Liver (tissue), 9 donors: ENCODE results near the gene MBNL3. TPM values are rescaled to one million over a fixed set of nuclear protein-coding genes. Genes with fewer than 3 reads are reported as not detected.

ENCODE experiments used
- DNase-seq: peaks from one replicate; pipeline ENCODE4 v3.0.0-alpha.2; 2017; ENCODE audit warnings: low spot score
- H3K27ac ChIP-seq, 2 donors: one replicate each; pipeline ENCODE4 v1.7.0; 2013; ENCODE audit warnings: inconsistent platforms in 2 of 2, low read length in 2 of 2, control low read depth in 1 of 2, low read depth in 1 of 2, mild to moderate bottlenecking in 1 of 2
- H3K27me3 ChIP-seq, 4 donors: one replicate each; pipeline versions ENCODE4 v1.6.1 to v1.7.0; 2013; ENCODE audit warnings: low read length in 3 of 4, inconsistent platforms in 1 of 4, mild to moderate bottlenecking in 1 of 4, moderate library complexity in 1 of 4; ENCODE audit not compliant: control insufficient read depth in 4 of 4, insufficient read depth in 4 of 4
- H3K36me3 ChIP-seq, 4 donors: one replicate each; pipeline versions ENCODE4 v1.6.1 to v1.7.0; 2013; ENCODE audit warnings: low read length in 3 of 4, mild to moderate bottlenecking in 3 of 4, low read depth in 1 of 4, moderate library complexity in 1 of 4; ENCODE audit not compliant: control insufficient read depth in 4 of 4, insufficient read depth in 3 of 4
- H3K4me1 ChIP-seq, 4 donors: one replicate each; pipeline versions ENCODE4 v1.6.1 to v1.7.0; 2013; ENCODE audit warnings: low read length in 3 of 4, mild to moderate bottlenecking in 3 of 4, moderate library complexity in 1 of 4; ENCODE audit not compliant: control insufficient read depth in 4 of 4, insufficient read depth in 4 of 4
- H3K4me3 ChIP-seq, 3 donors: one replicate each; pipeline versions ENCODE4 v1.6.1 to v1.7.0; 2013; ENCODE audit warnings: low read length in 3 of 3, control low read depth in 1 of 3, low read depth in 1 of 3, mild to moderate bottlenecking in 1 of 3
- H3K9ac ChIP-seq, 2 donors: one replicate each; pipeline ENCODE4 v1.7.0; 2013; ENCODE audit warnings: low read length in 2 of 2, mild to moderate bottlenecking in 2 of 2, moderate library complexity in 2 of 2, control low read depth in 1 of 2, low read depth in 1 of 2
- H3K9me3 ChIP-seq, 4 donors: one replicate each; pipeline versions ENCODE4 v1.6.1 to v1.7.0; 2013; ENCODE audit warnings: low read length in 3 of 4; ENCODE audit not compliant: control insufficient read depth in 4 of 4
- ATF3 ChIP-seq: IDR thresholded peaks from 2 replicates; pipeline ENCODE4 v1.6.1; 2016; ENCODE audit warnings: antibody characterized with exemption
- CTCF ChIP-seq: fragments of 150-350 bp; IDR thresholded peaks from 2 replicates; pipeline ENCODE4 v1.5.1; 2017; ENCODE audit warnings: improper control_type of control experiment, low read depth, low read length; ENCODE audit not compliant: missing input control
- EGR1 ChIP-seq, 2 donors: IDR thresholded peaks; 2 replicates each; pipeline ENCODE4 v1.6.1; 2016 to 2018; ENCODE audit warnings: antibody characterized with exemption in 2 of 2, low read depth in 2 of 2
- FOXA1 ChIP-seq: IDR thresholded peaks from 2 replicates; pipeline ENCODE4 v1.6.1; 2016; ENCODE audit warnings: antibody characterized with exemption
- GABPA ChIP-seq, 2 donors: IDR thresholded peaks in 1 of 2; conservative IDR thresholded peaks in 1 of 2; 2 replicates each; pipeline ENCODE4 v1.6.1; 2016; ENCODE audit warnings: antibody characterized with exemption in 2 of 2, mild to moderate bottlenecking in 1 of 2, moderate library complexity in 1 of 2
- HNF4A ChIP-seq, 2 donors: conservative IDR thresholded peaks; 2 replicates each; pipeline ENCODE4 v1.6.1; 2016; ENCODE audit warnings: antibody characterized with exemption in 2 of 2, mild to moderate bottlenecking in 2 of 2
- HNF4G ChIP-seq: IDR thresholded peaks from 2 replicates; pipeline ENCODE4 v1.6.1; 2016; ENCODE audit warnings: antibody characterized with exemption
- JUND ChIP-seq, 2 donors: IDR thresholded peaks; 2 replicates each; pipeline ENCODE4 v1.6.1; 2016; ENCODE audit warnings: antibody characterized with exemption in 2 of 2
- MAX ChIP-seq: IDR thresholded peaks from 2 replicates; pipeline ENCODE4 v1.6.1; 2016; ENCODE audit warnings: antibody characterized with exemption
- NR2F2 ChIP-seq: IDR thresholded peaks from 2 replicates; pipeline ENCODE4 v1.6.1; 2016; ENCODE audit warnings: antibody characterized with exemption
- RAD21 ChIP-seq, 2 donors: IDR thresholded peaks; 2 replicates each; pipeline ENCODE4 v1.6.1; 2016; ENCODE audit warnings: antibody characterized with exemption in 2 of 2, mild to moderate bottlenecking in 2 of 2
- REST ChIP-seq: IDR thresholded peaks from 2 replicates; pipeline ENCODE4 v1.6.1; 2016; ENCODE audit warnings: antibody characterized with exemption, mild to moderate bottlenecking
- SP1 ChIP-seq: IDR thresholded peaks from 2 replicates; pipeline ENCODE4 v1.6.1; 2018; ENCODE audit warnings: antibody characterized with exemption, mild to moderate bottlenecking
- TAF1 ChIP-seq: conservative IDR thresholded peaks from 2 replicates; pipeline ENCODE4 v1.6.1; 2016; ENCODE audit warnings: antibody characterized with exemption, mild to moderate bottlenecking
- YY1 ChIP-seq: IDR thresholded peaks from 2 replicates; pipeline ENCODE4 v1.6.1; 2016; ENCODE audit warnings: antibody characterized with exemption, mild to moderate bottlenecking
- ZBTB33 ChIP-seq: IDR thresholded peaks from 2 replicates; pipeline ENCODE4 v1.6.1; 2016; ENCODE audit warnings: antibody characterized with exemption
- WGBS: extraction: QIAGEN DNeasy Blood & Tissue Kit; methylation state at CpG from one replicate; pipeline ENCODE4 v1.1.7; 2013; 5-methylcytosine and 5-hydroxymethylcytosine counted together
- polyA plus RNA-seq, 2 donors: library from polyadenylated mRNA; stranded (reverse) in 1 of 2; unstranded in 1 of 2; fragments of 200-250 nt in 1 of 2; fragments of >200 nt in 1 of 2; fragmentation: Nextera tagmentation in 1 of 2; extraction: Ambion mirVana in 1 of 2; gene quantifications; one replicate each; pipeline versions ENCODE4 v1.2.1 to v1.2.3, GENCODE V29; 2013 to 2015
- total RNA-seq, 2 donors: library from RNA; depleted of rRNA; stranded (reverse); fragments of >200 nt; gene quantifications; one replicate each; pipeline ENCODE4 v1.2.3, GENCODE V29; 2014
- donor health status: healthy.
- donor health status: healthy.
- donor health status: healthy.
- donor health status: healthy.
- donor health status: healthy.

Gene MBNL3
- total and polyA plus RNA-seq, 4 donors, result 20.6 to 149 (median 82.3) TPM

GRCh38 chrX:132474544-132475248, 14.1 kb downstream of the MBNL3 start:
- WGBS, result 98% methylated on average over 1 of the region's 1 CpG
- no peak for DNase-seq
- no peak overlapping the region for H3K9ac ChIP-seq
- no peaks in the 10 kb centered on the region for H3K9me3 ChIP-seq
- H3K27me3 ChIP-seq, result no peaks in the 10 kb centered on the region
- no peak overlapping the region for H3K4me3 ChIP-seq
- TF ChIP-seq EGR1 (IDR thresholded peaks at IDR 0.05; ENCODE audit: low read depth in 2 of 2), result no peak
- no peak for TF ChIP-seq REST
- TF ChIP-seq MAX, result no peak
- no peak for TF ChIP-seq NR2F2
- no peaks in the 10 kb centered on the region for H3K36me3 ChIP-seq
- H3K4me1 ChIP-seq, result peaks cover 0 to 10% (median 1%) of the 10 kb centered on the region in 4 donors
- H3K27ac ChIP-seq, result no peak overlapping the region

- Histone ChIP-seq H3K4me3 (no peak overlapping the region), H3K36me3 (no peaks in the 10 kb centered on the region), H3K9ac (no peak overlapping the region), H3K27ac (no peak overlapping the region), H3K4me1 (peaks cover 0 to 8% (median 0%) of the 10 kb centered on the region in 4 donors), H3K9me3 (no peaks in the 10 kb centered on the region), H3K27me3 (no peaks in the 10 kb centered on the region)
- no peak for DNase-seq
- WGBS, result 93% methylated on average over 1 of the region's 1 CpG
- no peak for TF ChIP-seq ATF3
- TF ChIP-seq SP1, result no peak
- no peak for TF ChIP-seq REST
- no peak for TF ChIP-seq GABPA (IDR thresholded peaks at IDR 0.05 in 1 of 2, conservative IDR thresholded peaks at IDR 0.05 in 1 of 2)
- TF ChIP-seq HNF4G, result no peak
- TF ChIP-seq TAF1, result no peak
- no peak for TF ChIP-seq FOXA1
- no peak for TF ChIP-seq JUND (IDR thresholded peaks at IDR 0.05)
- TF ChIP-seq EGR1 (IDR thresholded peaks at IDR 0.05; ENCODE audit: low read depth in 2 of 2), result no peak
- no peak for TF ChIP-seq MAX
- TF ChIP-seq CTCF, result no peak
- no peak for TF ChIP-seq ZBTB33
- TF ChIP-seq NR2F2, result no peak
- TF ChIP-seq HNF4A (conservative IDR thresholded peaks at IDR 0.05), result no peak
- no peak for TF ChIP-seq YY1
- TF ChIP-seq RAD21 (IDR thresholded peaks at IDR 0.05), result no peak
Observed at GRCh38 chrX:132472397-132472796, 16.4 kb downstream of the MBNL3 start.
